Esophagus squamous epithelium (tissue), 4 donors: Measurements from ENCODE around the gene SRPK3.

Experiments
- POLR2A ChIP-seq, 4 donors: fragments of 450-650 bp; IDR thresholded peaks; one replicate each; pipeline ENCODE4 v1.6.1; 2017; ENCODE audit warnings: antibody characterized with exemption in 4 of 4, mild to moderate bottlenecking in 4 of 4, moderate library complexity in 3 of 4
- TF ChIP-seq, protein P1 (sequence below), 6 experiments: fragments of 450-650 bp in 4 of 6; fragments of 200-600 bp in 2 of 6; sonication (generic) in 2 of 6; IDR thresholded peaks; one replicate each; pipeline ENCODE4 v1.5.1; 2016 to 2019; ENCODE audit warnings: antibody characterized with exemption in 6 of 6, mild to moderate bottlenecking in 4 of 6, moderate library complexity in 4 of 6

DNA sequence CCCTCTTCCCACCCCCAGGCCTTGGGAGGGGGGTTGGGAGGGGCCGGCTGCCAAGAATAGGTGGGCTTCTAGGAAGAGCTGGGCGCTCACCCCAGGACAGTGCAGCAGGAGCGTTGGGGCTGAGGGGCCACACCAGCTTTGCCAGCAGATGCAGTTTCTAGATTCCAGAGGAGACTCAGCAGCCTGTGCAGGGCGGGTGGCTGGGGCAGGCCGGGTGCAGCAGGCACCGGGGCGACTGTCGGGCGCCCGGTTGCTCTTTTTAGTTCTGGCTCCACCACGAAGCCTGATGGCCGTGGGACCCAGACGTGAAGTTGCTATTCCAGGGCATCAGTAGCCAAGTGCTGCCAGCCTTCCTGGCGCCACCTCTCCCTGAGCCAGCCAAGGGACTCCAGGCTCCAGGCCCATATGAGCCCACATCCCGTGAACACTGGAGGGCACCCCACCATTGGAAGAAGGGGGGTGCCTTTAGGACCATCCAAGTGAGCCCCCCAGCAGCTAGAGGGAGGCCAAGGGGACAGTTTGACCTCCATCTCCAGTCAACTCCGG, 19.4 kb downstream of the SRPK3 start:
- TF ChIP-seq, protein P1, sequence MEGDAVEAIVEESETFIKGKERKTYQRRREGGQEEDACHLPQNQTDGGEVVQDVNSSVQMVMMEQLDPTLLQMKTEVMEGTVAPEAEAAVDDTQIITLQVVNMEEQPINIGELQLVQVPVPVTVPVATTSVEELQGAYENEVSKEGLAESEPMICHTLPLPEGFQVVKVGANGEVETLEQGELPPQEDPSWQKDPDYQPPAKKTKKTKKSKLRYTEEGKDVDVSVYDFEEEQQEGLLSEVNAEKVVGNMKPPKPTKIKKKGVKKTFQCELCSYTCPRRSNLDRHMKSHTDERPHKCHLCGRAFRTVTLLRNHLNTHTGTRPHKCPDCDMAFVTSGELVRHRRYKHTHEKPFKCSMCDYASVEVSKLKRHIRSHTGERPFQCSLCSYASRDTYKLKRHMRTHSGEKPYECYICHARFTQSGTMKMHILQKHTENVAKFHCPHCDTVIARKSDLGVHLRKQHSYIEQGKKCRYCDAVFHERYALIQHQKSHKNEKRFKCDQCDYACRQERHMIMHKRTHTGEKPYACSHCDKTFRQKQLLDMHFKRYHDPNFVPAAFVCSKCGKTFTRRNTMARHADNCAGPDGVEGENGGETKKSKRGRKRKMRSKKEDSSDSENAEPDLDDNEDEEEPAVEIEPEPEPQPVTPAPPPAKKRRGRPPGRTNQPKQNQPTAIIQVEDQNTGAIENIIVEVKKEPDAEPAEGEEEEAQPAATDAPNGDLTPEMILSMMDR (IDR thresholded peaks at IDR 0.05) = no peak
- TF ChIP-seq POLR2A (IDR thresholded peaks at IDR 0.05) = no peak
